RWPE2 (cell line): ENCODE results near the gene METAP1D.

Experiments used
- ATAC-seq: fragments of 200-7000 bp; cut with Tn5 transposase; 3 replicates; pipeline ENCODE4 v1.9.1; 2021; ENCODE audit warnings: low read depth
- DNase-seq: peaks from one replicate; pipeline ENCODE4 v3.0.0-alpha.2; 2020; ENCODE audit warnings: low spot score
- H3K27ac ChIP-seq: fragments of 450-650 bp; 2 replicates; pipeline ENCODE4 v1.5.1; 2017; ENCODE audit warnings: mild to moderate bottlenecking; ENCODE audit not compliant: poor library complexity, severe bottlenecking
- H3K27me3 ChIP-seq: fragments of 250-450 bp; sonication (Bioruptor Pico); 2 replicates; pipeline ENCODE4 v1.5.1; 2021; ENCODE audit warnings: mild to moderate bottlenecking, moderate library complexity; ENCODE audit not compliant: insufficient read depth, poor library complexity, severe bottlenecking
- H3K36me3 ChIP-seq: fragments of 250-450 bp; sonication (Bioruptor Pico); 2 replicates; pipeline ENCODE4 v1.5.1; 2020; ENCODE audit warnings: low read depth, mild to moderate bottlenecking, moderate library complexity
- H3K4me1 ChIP-seq: fragments of 250-450 bp; sonication (Bioruptor Pico); 2 replicates; pipeline ENCODE4 v1.5.1; 2021; ENCODE audit warnings: mild to moderate bottlenecking, moderate library complexity; ENCODE audit not compliant: insufficient read depth, poor library complexity, severe bottlenecking
- H3K4me3 ChIP-seq: fragments of 250-450 bp; sonication (Bioruptor Pico); 2 replicates; pipeline ENCODE4 v1.5.1; 2021; ENCODE audit warnings: mild to moderate bottlenecking, moderate library complexity; ENCODE audit not compliant: severe bottlenecking
- H3K9me3 ChIP-seq: fragments of 250-450 bp; sonication (Bioruptor Pico); 2 replicates; pipeline ENCODE4 v1.5.1; 2021; ENCODE audit warnings: mild to moderate bottlenecking, moderate library complexity; ENCODE audit not compliant: severe bottlenecking
- TF ChIP-seq, protein P1 (sequence below): fragments of 450-650 bp; IDR thresholded peaks from one replicate; pipeline ENCODE4 v1.5.1; 2017; ENCODE audit warnings: mild to moderate bottlenecking, moderate library complexity; ENCODE audit not compliant: poor library complexity, severe bottlenecking

Gene METAP1D

DNA sequence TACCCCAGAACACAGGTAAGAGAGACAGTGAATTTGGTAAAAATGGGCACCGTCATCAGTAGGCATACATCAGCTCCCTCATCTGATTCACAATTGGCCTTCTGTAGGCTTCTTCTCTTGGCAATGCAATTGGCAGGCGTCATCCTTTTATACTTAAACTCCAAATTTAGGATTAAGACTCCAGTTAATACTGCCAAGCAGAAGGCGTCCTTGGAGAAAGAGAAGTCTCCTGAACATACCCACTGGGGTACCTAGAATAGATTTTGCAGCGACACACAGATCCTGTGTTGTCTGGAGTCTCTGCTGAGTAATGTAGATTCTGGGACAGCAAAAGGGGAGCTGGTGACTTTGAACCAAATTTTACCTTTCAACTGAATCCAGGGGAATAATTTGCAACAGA, 592 bp upstream of the METAP1D start:
- TF ChIP-seq, protein P1, sequence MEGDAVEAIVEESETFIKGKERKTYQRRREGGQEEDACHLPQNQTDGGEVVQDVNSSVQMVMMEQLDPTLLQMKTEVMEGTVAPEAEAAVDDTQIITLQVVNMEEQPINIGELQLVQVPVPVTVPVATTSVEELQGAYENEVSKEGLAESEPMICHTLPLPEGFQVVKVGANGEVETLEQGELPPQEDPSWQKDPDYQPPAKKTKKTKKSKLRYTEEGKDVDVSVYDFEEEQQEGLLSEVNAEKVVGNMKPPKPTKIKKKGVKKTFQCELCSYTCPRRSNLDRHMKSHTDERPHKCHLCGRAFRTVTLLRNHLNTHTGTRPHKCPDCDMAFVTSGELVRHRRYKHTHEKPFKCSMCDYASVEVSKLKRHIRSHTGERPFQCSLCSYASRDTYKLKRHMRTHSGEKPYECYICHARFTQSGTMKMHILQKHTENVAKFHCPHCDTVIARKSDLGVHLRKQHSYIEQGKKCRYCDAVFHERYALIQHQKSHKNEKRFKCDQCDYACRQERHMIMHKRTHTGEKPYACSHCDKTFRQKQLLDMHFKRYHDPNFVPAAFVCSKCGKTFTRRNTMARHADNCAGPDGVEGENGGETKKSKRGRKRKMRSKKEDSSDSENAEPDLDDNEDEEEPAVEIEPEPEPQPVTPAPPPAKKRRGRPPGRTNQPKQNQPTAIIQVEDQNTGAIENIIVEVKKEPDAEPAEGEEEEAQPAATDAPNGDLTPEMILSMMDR, result no peak
- Histone ChIP-seq H3K27ac (peak overlapping the region; percentile 42), H3K4me3 (peak overlapping the region; percentile 45), H3K36me3 (no peaks in the 10 kb centered on the region), H3K27me3 (no peaks in the 10 kb centered on the region), H3K4me1 (no peaks in the 10 kb centered on the region), H3K9me3 (no peaks in the 10 kb centered on the region)
- peak; percentile 13; the same call in 2 of the 3 replicates for ATAC-seq
- no peak for DNase-seq

DNA sequence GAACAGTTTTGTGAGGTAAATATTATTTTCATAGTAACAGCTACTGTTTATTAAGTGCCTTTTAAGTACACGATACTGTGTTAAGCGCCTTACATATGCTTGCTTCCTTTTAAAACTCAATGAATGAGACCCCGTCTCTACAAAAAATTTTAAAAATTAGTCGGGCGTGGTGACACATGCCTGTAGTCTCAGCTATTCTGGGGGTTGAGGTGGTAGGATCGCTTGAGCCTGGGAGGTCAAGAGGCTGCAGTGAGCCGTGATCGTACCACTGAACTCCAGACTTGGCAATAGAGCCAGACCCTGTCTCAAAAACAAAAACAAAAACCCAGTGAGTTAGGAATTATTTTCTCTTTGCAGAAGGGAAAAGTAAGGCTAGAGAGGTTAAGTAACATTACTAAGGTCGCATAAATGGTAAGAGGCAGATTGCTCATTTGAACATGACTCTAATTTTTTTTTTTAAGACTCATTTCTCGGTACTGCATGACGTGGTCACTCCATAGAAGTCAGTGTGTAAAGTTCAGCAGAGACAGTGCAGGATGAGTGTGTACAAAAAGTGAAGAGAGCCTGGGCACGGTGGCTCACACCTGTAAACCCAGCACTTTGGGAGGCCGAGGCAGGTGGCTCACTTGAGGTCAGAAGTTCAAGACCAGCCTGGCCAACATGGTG, 1.1 kb downstream of the METAP1D start:
- DNase-seq, result no peak
- Histone ChIP-seq H3K4me3 (peak overlapping the region; percentile 45), H3K27ac (peak overlapping the region; percentile 42)

DNA sequence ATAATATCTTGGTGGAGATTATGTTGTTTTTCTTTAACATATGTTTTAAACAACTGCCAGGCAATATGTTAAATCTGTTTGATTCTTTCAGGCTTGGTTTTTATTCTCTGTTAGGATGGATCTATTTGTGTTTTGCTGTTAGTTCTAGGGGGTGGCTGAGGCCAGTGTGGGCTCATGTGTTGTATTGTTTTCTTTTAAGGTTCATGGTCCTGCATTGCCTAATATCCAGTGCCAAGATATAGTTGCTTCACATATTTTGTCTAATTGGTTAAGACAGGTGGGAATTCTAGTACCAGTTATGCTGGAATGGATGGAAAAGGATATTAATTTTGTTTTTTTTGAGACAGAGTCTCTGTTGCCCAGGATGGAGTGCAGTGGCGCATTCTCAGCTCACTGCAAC, 7.6 kb downstream of the METAP1D start:
- DNase-seq (no peak), ATAC-seq (no peak)
- H3K9me3 ChIP-seq, result no peaks in the 10 kb centered on the region
- no peak overlapping the region for H3K27ac ChIP-seq
- H3K4me1 ChIP-seq, result peaks cover 18% of the 10 kb centered on the region
- H3K4me3 ChIP-seq, result no peak overlapping the region
- peaks cover 4% of the 10 kb centered on the region for H3K36me3 ChIP-seq
- TF ChIP-seq, protein P1, result no peak
- H3K27me3 ChIP-seq, result no peaks in the 10 kb centered on the region

More for the DNA sequence above, 1.1 kb downstream of the METAP1D start:
- TF ChIP-seq, protein P1, result no peak
- ATAC-seq, result no peak
- Histone ChIP-seq H3K36me3 (no peaks in the 10 kb centered on the region), H3K4me1 (no peaks in the 10 kb centered on the region), H3K9me3 (no peaks in the 10 kb centered on the region), H3K27me3 (no peaks in the 10 kb centered on the region)

DNA sequence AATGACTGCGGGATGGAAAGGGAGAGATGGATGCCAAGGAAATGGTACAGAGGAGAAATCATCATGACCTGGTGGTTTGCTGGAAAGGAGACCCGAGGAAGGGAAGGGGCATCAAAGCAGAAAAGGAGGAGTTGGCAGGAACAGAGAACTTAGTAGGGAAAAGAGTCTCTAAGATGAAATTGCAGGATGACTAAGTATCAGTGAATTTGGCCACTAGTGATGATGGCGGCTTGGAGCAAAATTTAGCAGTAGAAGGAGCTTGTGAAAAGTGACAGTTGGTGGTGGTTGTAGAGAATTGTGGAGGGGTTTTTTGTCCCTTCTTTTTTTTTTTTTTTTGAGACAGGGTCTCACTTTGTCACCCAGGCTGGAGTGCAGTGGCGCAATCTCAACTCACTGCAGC, 10.1 kb downstream of the METAP1D start:
- ATAC-seq (no peak), DNase-seq (no peak)
- TF ChIP-seq, protein P1, result no peak
- H3K4me3 ChIP-seq, result no peak overlapping the region
- peaks cover 4% of the 10 kb centered on the region for H3K36me3 ChIP-seq
- H3K4me1 ChIP-seq, result peaks cover 18% of the 10 kb centered on the region
- H3K9me3 ChIP-seq, result no peaks in the 10 kb centered on the region
- H3K27me3 ChIP-seq, result no peaks in the 10 kb centered on the region
- no peak overlapping the region for H3K27ac ChIP-seq

DNA sequence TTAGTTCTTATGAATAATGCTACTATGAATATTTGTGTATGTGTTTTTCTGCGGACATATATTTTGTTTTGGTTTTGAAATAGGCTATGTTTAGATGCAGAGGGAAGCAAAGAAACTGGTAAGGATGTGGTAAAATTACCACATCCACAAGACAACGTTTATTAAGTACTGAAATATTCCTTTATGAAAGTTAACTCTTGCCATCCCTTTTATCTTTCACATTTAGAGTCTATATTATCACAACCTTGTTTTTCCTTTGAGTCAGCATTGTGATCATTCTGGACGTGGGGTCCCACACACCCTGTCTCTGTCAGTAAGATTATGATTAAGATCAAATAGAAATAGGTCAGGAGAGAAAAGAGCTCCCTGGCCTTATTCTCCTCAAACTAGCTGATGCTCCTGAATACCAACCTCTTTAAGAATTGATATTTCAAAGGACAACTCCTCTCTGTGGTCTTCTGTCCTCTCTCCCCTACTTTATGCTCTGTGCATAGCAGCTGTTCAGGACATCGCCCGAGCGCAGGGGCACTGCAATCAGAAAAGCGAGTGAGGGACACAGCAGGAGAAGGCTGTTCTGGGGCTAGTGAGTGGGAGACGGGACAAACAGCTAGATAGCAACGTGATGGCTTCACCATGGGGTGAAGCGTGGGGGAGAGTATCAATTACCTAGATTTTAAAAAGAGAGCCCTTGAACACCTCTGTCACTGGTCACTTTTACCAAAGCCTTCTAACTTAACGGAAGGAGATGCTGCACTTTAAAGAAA, 12.2 kb downstream of the METAP1D start:
- peaks cover 4% of the 10 kb centered on the region for H3K36me3 ChIP-seq
- DNase-seq (no peak), ATAC-seq (no peak)
- H3K4me3 ChIP-seq, result no peak overlapping the region
- peaks cover 18% of the 10 kb centered on the region for H3K4me1 ChIP-seq
- H3K27ac ChIP-seq, result no peak overlapping the region
- H3K9me3 ChIP-seq, result no peaks in the 10 kb centered on the region
- TF ChIP-seq, protein P1, result no peak
- no peaks in the 10 kb centered on the region for H3K27me3 ChIP-seq
